ENCODE results near the gene CCER1.

CCER1 gene

DNA sequence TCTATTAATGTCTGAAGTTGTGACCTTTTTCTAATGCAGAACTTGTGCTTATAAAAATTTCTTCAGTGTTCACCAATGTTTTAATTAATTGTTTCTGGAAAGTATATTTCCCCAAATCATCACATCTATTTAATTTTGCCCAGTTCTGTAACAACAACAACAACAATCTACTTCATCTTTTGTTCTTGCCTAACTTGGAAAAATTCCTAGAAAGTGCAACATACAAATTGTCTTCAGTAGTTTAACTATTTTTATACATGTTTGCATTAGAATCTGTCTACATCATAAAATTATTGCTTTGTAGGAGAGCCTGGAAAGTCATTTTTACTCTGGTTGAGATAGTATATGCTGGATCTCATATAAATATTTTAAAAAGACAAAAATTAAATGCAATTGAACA is 38.5 kb downstream of the CCER1 start:
- no peak for FAIRE-seq

GRCh38 chr12:90915353-90915752 is 39.6 kb downstream of the CCER1 start:
- FAIRE-seq = no peak

GRCh38 chr12:90910958-90911357 is 44.0 kb downstream of the CCER1 start:
- FAIRE-seq = no peak

DNA sequence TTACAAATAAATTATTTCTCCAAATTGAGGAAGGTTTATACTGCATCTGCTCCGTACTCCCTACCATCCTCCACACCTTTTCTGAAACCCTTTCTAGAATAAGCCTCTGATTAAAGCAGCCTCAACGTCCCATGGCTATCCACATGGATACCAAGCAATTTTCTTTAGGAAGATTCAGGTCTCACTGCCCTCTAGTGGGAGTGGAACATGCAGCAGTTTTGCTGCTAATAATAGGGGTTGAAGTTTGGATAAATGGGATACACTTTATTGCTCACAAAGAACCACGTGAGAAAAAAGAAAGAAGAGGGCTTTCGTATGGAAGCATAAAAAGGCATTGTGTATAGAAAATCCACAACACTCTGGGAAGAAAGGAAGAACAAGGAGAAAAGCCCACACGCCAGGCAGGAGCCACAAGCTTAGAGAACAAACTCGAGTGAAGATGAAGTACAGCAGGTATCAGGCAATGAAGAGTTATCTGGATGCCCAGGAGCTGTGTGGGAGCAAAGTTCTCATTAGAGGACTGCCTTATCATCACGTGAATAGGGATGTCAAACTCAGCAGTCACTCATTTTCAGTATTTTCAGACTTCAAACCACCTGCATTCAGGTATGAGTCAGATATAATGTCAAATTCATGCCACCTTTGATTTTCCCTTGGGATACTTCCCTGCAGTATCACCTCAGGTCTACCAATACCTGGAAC is 45.8 kb downstream of the CCER1 start:
- FAIRE-seq = no peak

- FAIRE-seq = no peak
Measured at GRCh38 chr12:90908465-90908864, 46.5 kb downstream of the CCER1 start.

DNA sequence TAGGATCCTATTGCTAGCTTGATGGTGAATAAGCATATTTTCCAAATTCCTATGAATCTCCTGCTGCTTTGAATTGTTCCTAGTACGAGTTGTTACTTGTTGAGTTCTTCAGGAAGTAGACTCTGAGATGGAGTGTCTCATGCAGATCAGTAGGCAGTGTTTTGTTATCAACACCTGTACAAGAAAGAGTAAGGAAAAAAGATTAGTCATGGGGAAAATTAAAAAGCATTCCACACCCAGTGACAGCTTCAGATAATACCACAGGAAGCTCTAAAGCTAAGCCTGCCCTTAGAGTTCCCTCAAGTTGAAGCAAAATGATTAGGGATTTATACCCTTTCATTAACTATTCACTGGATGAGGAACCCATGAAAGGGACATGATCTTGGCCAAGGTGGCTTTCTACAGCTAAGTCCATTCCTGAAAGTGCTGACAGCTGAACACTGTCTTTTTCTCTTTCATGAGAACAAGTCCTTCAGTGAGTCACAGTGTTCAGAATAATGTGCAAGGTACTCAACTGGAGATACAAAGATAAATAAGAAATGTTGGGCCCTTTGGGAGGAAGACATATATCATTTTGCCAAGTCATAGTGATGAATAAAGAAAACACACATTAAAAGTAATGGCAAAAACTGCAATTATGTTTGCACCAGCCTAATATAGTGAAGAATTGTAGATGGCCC is 49.1 kb downstream of the CCER1 start:
- FAIRE-seq = no peak

DNA sequence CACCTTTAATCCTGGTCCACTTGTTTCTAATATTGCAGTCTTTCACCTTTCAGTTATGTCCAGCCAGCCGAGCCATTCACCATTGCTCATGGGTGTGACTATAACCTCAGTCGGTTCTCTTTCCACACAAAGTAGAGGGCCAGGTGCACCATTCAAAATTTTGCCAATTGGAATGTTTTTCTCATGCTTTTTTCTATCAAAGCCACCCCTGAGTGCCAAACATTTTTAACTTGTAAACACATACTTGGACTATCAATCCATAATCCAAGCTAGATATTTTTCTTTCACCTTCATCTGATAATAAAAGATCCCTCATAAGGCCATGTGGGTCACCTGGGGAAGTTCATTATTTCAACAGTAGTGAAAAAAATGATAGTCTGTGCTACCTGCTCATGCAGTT is 52.4 kb downstream of the CCER1 start:
- FAIRE-seq = no peak
